GM19193 (cell line): Measurements from ENCODE around the gene PEMT.

ENCODE experiments used
- POLR2A ChIP-seq: IDR thresholded peaks from 4 replicates; pipeline ENCODE4 v1.6.1; 2011; ENCODE audit not compliant: insufficient read depth, insufficient read length; ENCODE audit errors: extremely low read depth

PEMT gene

DNA sequence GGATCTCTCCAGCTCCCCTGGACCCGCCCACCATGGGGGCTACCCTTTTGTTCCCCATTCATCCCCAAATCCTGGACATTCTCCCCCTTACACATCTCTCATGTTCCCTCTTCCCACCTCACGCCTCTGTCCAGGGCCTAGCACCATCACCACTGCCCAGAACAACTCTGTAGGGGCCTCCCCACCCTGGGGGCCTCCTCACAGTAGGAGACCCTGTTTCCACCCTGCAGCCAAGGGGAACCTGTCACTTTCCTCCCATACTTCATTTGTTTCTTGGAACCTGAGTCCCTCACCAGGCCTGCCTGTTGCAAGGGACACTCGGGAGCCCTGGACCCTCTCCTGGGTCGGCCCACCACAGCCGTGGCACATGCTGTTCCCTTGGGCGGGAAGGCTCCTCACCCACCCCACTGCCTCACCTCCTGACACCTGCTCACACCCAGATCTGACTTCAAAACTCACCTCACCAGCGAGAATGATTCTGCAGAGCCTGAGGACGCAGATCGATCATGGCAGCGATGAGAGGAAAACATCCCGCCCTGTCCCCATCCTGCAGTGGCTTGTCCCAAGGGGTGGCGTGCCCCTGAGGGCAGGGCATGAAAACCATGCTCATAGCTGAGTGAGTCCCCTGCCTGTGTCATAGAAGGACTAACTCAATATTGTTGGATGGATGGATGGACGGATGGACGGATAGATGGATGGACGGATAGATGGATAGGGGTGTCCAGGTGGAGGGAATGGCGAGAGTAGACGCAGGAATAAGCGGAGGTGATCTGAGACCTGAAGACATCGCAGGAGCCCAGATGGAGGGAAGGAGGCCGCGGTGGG is 88.6 kb downstream of the PEMT start:
- TF ChIP-seq POLR2A: no peak

DNA sequence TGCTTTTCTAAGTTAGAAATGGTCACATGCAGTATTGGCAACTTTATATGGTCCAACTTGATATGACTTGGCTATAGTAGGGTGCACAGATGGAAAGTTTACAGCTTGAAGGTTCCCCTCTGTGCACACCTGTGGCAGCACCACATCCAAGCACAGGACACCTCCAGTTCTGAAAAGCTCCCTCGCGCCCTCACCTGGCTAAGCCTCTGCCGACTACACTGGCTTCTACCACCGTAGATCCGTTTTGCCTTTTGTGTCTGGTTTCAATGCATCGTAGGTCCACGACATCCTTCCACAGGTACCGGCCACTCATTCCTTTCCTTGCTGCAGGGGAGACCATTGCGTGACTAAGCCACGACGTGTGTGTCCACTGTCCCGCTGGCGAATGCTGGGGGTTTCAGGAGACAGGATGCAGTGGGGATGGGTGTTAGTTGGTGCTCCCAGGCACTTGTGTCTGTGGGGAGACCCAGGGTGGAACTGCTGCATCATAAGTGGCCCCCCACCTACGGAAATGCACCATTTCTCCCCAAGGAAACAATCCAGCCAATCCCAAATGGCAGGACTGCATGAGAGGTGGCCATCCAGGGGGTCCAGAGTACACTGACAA is 90.4 kb downstream of the PEMT start:
- TF ChIP-seq POLR2A: no peak

DNA sequence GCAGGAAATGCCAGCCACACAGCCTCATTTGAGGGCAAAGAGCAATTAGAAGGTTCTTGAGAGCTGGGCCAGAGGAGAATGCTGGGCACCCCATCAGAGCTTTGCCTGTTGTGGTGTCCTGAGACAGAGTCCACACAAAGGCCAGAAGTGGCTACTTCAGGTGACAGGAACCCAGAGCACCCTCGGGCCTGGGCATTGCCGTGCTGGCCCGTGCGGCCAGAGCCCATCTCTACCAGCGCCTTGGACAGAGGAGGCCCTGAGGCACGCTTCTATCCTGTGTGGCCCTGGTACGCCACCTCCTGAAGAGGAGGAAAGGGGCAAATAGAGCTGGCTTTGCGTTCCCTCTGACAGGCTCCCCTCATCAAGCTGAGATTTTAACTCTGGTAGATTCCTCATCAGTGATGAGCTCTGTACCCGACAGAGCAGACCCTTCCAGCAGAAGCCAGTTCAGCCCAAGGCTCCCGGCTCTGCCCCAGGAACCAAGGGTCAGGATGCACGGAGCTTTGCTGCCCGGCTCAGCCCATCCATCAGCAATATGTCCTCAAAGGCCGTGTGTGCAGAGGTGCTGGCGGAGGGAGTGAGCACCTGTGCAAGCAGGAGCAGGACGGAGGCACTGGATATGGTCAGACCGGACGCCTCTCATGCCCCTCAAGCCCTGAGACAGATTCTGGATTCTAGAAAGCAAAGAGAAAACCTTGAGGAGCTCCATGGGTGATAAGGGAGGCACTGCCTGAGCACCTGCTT is 91.9 kb downstream of the PEMT start:
- TF ChIP-seq POLR2A: no peak

DNA sequence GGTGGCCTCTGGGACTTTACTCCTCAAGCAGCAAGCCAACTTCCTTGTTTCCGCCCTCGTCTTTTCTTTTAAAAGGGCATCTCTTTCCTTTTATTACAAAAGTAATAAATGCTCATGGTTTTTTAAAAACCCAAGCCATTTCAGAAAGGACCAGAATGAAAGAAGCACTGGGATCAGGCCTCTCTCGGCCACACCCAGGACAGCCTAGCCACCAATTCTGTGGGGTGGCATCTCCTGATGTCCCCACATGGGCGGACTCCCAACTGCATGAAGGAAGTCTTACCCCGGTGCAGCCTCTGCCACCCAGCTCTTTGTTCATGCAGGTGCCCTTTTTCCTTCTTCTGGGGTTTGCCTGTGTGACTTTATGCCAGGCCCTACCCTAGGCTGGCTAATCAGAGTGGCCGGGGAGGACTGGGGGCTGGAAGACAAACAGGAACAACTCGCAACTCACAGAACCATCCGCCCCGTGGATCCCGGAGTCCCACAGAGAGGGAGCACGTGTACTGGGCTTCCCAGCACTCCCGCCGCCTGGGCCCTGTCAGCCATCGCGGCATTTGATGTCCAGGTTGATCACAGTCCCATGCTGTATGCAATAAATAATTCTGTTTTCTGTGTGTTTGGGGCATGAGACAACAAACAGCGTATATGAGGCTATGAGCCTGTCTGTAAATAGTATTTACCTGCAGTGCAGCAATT is 92.8 kb downstream of the PEMT start:
- TF ChIP-seq POLR2A: no peak

DNA sequence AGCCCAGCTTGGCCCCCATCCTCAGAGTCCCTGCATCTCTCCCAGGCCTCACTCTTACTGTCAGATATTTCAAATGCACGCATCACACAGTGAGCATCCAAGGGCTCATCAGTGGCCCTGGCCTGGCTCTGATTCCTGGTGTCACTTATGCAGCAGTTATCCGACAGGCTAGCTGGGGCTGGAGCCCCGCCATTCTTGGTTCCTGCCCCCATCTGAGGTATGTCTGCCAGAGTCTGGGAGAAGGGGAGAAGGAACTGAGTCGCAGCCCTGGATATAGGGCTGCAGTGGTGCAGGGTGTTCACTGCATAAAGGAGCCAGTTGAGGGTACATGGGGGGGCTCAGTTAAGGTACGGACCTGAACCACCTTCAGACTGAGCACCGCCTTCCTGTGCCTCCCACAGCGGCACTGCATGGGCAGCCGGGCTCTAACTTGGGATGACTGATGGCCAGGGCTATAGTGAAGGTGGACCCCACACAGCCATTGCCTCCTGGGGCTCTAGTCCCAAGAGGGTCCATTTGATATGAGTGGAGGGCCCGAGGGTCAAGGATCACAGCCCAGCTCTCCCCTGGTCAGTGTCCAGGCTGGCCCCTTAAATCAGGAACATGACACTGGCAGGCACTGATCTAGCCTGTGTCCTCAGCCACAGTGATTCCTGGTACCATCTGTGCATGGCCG is 93.5 kb downstream of the PEMT start:
- TF ChIP-seq POLR2A: no peak

DNA sequence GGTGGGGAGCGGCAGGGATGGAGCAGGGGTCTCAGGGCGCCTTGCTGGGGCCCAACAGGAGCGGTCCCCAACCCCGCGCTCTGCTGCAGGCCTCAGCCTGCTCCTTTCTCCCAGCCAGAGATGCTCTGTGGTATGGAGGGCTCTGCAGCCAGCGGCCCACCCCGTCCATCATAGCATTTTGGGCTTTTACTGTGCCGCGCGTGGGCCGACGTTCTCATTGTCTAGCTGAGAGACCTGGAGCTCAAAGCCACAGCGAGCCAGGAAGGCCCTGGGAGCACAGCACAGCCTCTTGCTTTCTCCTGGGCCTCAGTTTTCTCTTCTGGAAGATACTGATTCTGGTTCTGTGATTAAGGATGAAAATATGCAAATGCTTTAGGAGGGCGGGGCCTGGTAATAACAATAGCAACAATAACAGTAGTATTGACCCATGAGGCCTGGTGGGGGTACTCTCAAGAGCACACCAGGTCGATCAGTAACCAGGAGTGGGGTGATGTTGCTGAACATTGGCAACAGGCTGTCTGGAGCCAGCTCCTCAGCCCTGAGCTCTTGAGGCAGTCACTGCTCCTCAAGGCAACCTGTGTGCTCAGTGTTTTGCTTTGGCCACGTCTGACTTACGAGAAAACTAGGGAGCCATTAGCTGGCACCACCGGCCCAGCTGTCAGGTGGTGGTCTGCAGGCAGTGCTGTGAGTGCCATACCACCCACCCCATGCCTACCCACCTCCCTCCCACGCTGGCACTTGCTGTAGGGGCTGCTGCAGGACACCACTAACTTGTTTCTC is 94.3 kb downstream of the PEMT start:
- TF ChIP-seq POLR2A: no peak

DNA sequence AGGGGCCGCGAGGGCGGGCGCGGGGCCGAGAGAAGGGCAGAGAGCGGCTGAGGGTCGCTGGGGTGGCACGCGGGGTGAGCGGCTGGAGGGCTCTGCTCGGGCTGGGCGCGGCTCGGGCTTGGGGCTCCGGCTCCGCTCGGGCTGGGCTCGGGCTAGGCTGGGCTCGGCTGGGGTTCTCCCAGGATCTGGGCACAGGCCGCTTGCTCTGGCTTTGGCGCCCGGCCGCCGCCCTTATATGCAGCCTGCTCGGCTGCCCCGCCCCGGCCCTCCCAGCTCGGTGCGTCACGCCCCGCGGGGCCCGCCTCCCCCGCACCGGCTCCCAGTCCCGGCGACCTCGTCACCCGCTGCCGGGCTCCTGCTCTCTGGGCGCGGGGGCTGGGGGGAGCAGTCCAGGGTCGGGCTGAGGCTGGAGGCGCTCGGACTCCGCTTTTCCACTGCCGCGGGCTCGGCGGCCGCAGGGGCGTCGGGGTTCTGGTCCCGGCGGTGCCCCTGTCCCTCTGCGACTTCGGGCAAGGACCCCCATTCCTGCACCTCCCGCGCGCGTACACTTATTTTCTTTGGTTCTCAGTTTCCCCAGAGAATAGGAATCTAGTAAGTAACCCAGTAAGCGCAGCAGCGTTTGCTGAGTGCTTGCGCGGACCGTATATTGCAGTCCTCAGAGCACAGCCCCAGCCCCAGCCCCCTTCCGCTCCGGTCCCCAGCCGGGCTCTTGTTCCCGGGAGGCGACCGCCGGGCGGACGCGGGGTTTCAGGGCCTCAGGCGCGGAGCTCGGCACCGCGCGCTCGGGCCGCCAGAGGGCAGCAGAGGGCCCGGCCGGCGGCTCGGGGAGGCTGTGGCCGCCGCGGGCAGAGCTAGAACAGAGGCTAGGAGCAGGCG is 95.1 kb downstream of the PEMT start, which contains the start of gene RASD1:
Gene RASD1, minus strand, starts transcription at position 207 of the 876 bp plus-strand sequence. CDS start 214 bp downstream, outside the sequence.
- no peak for TF ChIP-seq POLR2A

DNA sequence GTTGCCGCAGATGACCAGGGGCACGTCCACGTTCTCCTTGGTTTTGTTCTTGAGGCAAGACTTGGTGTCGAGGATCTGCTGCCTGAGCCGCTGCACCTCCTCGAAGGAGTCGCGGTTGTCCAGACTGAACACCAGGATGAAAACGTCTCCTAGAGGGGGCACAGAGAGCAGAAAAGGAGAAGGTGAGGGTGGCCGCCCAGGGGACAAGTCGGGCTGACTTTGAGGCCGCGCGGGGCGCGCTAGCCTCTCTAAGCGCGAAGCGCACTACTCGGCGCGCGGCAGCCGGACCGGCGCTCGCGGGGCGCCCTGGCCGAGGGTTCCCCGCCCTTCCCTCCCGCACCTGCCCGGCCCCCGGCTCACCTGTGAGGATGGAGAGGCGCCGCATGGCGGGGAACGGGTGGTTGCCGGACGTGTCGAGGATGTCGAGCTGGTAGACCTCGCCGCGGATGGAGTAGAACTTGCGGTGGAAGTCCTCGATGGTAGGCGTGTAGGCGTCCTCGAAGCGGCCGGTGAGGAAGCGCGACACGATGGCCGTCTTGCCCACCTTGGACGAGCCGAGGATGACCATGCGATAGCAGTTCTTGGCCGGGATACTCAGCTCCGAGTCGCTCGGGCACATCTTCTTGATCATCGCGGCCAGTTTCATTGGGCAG is 95.8 kb downstream of the PEMT start:
- TF ChIP-seq POLR2A: no peak

DNA sequence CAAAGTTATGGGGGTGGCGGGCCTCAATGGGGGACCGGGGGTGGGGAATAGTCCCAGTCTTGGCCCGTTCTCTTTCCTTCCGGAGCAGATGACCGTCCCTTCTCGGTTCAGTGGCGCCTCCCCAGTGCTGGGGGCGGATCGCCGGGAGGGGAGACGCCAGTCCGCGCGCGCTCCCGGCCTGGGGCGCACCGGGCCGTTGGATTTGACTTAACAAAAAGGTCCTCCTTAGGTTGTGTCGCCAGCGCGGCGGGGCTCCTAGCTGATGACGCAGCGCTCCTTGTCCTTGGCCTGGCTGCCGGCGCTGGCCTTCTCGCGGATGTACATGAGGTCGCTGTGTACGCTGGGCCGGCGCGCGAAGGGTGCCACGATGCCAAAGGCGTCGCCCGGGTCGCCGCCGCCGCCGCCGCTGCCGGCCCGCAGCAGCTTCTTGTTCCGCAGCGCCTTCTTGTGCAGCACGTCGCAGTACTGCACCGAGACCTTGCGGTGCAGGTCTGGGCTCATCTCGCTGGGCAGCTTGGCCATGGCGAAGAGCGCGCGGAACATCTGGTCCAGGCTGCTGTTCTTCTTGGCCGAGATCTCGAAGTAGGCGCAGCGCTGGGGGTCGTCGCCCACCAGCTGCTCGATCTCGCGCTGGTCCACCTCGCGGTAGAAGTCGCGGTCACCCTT is 96.5 kb downstream of the PEMT start:
- no peak for TF ChIP-seq POLR2A

DNA sequence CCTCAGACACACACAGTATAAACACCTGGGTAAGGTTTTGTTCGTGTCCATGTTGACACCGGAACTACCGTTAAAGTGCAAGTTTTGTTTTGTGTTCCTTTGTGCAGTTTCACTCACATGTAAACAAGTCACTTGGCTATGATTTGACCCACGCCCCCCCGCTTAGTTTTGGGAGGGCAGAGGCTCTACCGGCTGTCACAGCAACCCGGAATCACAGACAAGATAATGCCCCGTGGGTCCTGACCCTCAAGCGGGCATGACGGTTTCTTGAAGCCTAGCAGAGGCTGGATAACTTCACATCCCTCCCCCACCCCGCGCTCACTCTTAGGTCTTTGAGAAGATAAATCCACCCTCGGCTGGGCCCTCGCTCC is 97.0 kb downstream of the PEMT start:
- TF ChIP-seq POLR2A: no peak

DNA sequence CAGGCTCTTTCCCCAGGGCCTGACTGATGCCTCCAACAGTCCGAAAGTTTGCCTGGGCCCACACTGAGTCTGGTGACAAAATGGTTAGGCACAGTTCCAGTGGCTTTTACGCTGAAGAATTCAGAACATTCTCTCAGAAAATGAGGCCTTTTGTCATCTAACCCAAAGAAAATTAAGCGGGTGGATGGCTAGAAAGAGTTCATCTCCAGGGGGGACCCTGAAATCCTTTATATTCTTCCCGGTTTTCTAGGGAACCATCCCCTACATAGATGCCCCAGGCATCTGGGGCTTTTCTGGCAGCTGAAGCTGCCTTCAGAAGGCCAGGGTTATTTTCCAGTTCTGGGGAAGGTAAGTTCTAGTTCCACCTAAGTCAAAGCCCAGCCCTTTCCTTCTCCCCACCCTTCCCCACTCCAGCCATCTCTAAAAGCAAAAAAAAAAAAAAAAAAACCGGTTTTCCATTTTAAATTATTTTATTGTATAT is 97.5 kb downstream of the PEMT start:
- no peak for TF ChIP-seq POLR2A

DNA sequence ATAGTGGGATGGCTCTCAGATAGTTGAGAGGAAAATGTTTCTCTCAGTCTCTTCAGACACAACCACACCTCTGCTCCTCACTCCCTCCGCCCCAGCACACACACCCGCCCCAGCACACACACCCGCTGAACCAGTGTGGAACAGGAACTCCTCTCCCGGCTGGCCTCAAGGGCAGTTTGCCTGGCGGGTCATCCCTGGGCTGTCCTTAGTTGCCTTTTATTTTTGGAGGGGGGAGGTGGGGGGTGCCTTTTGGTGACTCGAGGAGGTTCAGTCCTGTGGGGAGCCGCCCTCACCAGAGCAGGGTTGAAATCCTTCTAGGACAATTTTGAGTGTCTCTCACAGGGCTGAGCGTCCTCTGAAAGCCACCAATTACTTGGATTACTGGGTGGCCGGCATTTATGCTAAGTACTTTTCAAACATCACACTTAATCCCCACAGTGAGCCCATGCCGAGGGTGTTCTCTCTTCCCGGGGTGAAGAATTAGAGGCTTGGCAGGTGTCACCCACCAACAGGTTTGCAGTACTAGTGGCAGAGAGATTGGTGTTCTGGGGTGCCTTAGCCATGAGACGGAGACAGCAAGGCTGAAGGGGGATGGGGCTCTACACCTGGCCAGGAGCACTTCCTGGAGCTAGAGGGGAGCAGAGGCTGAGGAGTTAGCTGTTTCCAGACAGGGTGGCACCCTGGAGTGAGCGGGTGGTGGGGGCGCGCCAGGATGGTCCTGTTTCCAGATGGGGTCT is 98.1 kb downstream of the PEMT start:
- TF ChIP-seq POLR2A: no peak

DNA sequence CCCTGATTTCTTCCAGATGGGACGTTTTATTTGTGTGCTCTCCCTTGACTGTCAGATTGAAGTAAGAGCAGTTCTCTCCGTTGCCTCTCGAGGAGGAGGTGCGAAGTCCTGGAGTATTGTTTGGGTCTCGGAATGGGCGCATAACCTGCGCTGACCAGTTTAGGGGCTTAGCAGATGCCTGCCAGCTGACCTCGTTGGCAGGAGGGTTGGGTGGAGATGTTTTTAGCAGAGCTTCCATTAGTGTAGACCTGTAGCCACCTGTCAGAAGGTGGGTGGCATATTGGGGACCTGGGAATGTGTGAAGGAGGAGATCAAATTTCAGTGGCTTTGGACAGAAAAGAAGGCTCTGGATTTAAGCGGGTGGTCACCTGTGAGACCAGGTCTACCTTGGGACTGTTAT is 98.9 kb downstream of the PEMT start:
- no peak for TF ChIP-seq POLR2A
